ENCODE results near the gene AQP6. TPM values are rescaled to one million over a fixed set of nuclear protein-coding genes. Genes with fewer than 3 reads are reported as not detected.

AQP6 gene
- total RNA-seq, 4 donors from 2014 or later: 1.9 TPM; not detected in 3

DNA sequence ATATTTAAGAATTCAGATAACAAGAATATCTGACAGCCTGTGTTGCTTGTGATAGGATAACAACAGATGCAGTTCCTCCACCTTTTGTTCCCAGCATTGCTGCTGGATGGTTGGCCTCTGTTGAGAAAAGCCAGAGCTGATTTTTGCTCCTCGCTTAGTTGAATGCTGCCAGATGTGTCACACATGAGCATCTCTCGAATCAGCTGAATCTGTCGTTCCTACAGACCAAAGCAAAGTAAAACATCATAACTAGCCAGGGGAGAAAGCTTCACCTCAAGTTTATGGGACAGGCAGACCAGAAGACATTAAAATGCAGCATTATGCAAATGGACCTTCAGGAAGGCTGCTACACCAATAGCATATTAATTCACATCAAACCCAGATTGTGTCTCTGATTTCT lies 32.4 kb downstream of the AQP6 start:
- TF ChIP-seq, protein P1, sequence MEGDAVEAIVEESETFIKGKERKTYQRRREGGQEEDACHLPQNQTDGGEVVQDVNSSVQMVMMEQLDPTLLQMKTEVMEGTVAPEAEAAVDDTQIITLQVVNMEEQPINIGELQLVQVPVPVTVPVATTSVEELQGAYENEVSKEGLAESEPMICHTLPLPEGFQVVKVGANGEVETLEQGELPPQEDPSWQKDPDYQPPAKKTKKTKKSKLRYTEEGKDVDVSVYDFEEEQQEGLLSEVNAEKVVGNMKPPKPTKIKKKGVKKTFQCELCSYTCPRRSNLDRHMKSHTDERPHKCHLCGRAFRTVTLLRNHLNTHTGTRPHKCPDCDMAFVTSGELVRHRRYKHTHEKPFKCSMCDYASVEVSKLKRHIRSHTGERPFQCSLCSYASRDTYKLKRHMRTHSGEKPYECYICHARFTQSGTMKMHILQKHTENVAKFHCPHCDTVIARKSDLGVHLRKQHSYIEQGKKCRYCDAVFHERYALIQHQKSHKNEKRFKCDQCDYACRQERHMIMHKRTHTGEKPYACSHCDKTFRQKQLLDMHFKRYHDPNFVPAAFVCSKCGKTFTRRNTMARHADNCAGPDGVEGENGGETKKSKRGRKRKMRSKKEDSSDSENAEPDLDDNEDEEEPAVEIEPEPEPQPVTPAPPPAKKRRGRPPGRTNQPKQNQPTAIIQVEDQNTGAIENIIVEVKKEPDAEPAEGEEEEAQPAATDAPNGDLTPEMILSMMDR (IDR thresholded peaks at IDR 0.05; ENCODE audit: low read depth): no peak

DNA sequence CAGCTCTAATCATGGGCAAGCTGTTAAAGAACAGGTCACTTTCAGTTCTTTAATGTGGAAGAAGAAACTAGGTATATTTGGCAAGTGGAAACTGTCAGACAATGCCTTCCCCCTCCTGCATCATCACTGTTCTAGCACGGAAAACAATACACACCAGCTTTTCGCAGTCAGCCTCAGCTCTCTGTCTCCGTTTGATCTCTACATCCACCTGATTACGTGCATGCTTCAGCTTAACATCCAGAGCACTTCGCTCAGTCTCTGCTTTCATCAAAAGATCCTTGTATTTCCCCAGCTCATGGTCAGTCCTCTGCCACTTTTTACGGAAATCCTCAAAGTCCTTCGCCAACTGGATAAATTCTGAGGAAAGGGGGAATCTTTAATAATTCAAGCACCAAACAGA lies 33.5 kb downstream of the AQP6 start:
- TF ChIP-seq, protein P1 (IDR thresholded peaks at IDR 0.05; ENCODE audit: low read depth): no peak

DNA sequence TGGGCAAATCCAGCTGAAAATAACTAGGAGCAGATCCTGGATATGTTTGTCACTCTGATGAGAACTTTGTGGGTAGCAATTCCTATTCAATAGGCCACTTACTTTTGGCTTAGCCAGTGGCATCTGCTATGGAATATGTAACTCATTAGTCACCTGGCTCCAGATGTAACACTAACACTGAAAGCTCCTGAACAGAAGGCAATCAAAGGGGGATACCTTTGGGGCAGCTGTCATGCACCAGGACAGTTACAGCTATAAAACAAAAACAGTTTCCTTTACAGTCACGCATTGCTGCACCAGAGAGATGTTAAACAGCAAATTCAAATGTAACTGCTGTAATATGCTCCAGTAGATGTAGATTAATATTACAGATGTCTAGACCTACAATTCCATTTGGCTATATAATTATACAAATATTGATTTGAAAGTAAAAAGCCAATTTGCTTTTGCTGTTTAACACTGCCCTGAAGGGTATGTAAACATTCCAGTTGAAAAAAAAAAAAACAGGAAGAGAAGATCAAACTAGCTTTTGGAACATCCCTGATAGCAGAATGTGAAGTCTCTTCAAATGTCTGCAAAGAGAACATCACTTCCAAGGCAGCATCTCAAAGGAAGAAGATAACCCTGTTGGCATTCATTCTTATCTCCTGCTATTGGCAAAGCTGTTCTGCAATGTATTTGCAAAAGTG lies 34.2 kb downstream of the AQP6 start:
- TF ChIP-seq, protein P1 (IDR thresholded peaks at IDR 0.05; ENCODE audit: low read depth): no peak

DNA sequence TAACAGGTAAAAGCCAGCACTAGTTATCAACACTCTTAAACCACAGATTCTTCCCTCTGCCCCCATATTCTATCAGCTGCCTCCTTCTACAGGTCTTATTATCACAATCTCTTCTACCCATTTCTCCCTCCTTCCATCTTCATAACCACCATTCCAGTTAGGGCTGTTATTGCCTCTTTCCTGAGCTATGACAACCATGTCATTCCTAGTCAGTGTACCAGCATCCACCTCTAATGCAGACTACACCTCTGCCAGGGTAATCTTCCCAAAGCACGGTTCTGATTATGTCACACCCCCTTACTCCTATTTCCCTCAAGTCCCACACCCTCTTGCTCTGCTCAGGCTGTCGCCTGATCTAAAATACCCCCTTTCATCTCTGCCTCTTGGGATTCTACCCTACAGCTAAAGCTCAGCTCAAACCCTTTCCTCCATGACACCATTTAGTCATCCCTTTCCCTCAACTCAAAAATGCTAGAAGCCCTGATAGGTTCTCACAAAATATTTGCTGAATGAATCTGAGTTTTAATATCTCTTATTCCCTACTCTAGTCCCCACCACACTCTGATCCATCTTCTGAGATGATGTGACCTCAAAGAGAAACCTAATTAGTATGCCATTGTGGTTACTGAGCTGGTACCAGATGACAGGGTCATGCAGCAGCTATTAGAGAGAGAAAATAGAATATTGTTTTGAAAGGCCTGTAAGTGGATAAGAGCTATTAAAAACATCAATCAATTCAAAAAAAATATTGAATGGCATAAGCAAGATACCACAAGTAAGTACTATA lies 40.8 kb downstream of the AQP6 start:
- TF ChIP-seq, protein P1 (IDR thresholded peaks at IDR 0.05; ENCODE audit: low read depth): no peak

DNA sequence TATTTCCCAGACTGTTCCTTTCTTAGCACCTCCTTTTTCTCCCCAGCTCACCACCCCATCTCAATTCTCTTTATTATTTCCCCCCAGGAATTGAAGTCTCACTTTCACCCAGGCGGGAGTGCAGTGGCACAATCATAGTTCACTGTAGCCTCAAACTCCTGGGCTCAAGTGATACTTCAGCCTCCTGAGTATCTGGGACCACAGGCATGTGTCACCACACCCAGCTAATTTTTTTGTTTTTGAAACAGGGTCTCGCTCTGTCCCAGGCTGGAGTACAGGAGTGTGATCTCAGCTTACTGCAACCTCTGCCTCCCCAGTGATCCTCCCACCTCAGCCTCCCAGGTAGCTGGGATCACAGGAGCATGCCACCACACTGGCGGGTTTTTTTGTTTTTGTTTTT lies 41.6 kb downstream of the AQP6 start:
- TF ChIP-seq, protein P1 (IDR thresholded peaks at IDR 0.05; ENCODE audit: low read depth): no peak

DNA sequence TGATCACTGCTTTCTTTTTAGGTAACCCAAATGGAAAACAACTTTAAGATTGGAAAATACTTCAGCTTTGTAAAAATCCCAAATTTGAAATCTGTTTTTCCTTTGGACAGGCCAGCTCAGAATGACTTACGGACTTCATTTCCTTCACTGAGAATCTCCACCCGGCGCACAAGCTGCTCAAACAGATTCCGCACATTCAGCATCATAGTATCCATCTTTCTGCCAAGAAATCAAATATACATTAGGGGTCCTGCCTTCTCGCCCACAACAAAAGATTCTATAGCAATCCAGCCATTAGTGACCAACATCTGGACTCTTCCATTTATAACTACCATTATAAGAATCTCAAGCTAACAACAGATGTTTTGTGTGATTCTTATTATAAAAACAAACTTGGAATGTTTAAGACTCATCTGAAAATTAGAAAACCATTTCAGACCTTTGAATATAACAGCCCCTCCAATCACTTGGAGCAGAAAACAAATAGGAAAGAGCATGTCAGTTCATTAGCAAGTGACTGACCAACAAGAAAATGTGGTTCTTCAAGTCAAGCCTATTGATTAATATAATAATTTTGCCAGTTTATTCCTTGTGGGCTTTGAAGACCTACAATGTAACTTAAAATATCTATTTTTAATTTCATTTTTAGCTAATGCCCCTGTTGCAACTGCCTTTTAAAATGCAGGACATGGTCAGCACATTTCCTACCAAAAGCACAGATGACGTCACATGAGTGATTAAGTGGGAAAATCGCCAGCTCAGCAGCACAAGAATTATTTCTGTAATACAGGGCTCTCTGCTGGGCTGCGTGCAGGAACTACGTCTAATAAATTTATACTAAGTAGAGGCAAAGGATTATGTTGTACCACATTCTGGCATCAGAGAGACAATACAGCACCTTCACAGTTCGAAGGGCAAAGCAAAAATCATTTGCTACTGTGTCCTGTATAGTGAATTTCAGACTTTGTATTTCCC lies 44.0 kb downstream of the AQP6 start:
- TF ChIP-seq, protein P1 (IDR thresholded peaks at IDR 0.05; ENCODE audit: low read depth): no peak
